ENCODE results near the gene SMAGP.

SMAGP gene

GRCh38 chr12:51217133-51217967, 52.9 kb downstream of the SMAGP start:
- Histone ChIP-seq H3K4me3 (ENCODE audit: low read length in 2 of 2) (peak overlapping the region; percentile 57 to 83), H2BK12ac (ENCODE audit: low read length) (no peak overlapping the region), H3K4ac (ENCODE audit: low read length) (no peak overlapping the region), H3K14ac (ENCODE audit: low read length) (no peak overlapping the region), H2BK120ac (ENCODE audit: low read depth, low read length) (no peak overlapping the region), H3K27ac (replicated peaks; ENCODE audit: low read length) (no peak overlapping the region), H3K79me1 (ENCODE audit: low read depth, low read length) (no peaks in the 10 kb centered on the region), H4K91ac (ENCODE audit: low read depth, low read length, poor library complexity) (no peak overlapping the region), H2AK5ac (ENCODE audit: low read depth, low read length) (no peak overlapping the region), H3K9ac (ENCODE audit: low read depth, low read length, poor library complexity) (no peak overlapping the region), H3K36me3 (replicated peaks in 1 of 2; ENCODE audit: control insufficient read depth in 2 of 2, insufficient read depth in 2 of 2, low read length in 2 of 2) (no peaks in the 10 kb centered on the region), H2BK5ac (ENCODE audit: low read length) (no peak overlapping the region), H2AFZ (ENCODE audit: low read length) (peak overlapping the region; percentile 96), H3K23ac (ENCODE audit: low read depth, low read length, poor library complexity) (peak overlapping the region; percentile 73), H3K4me1 (ENCODE audit: control insufficient read depth in 2 of 2, insufficient read depth in 1 of 2, low read depth in 1 of 2, low read length in 2 of 2) (peaks cover 8 to 9% of the 10 kb centered on the region in 2 donors), H3K27me3 (ENCODE audit: control insufficient read depth in 3 of 3, insufficient read depth in 3 of 3, low read depth in 1 of 3, low read length in 3 of 3) (peaks cover 0 to 7% (median 0%) of the 10 kb centered on the region in 3 experiments), H2BK15ac (ENCODE audit: low read length) (no peak overlapping the region), H3K9me3 (replicated peaks in 1 of 2; ENCODE audit: control insufficient read depth in 2 of 2, insufficient read depth in 1 of 2, low read depth in 1 of 2, low read length in 2 of 2) (no peaks in the 10 kb centered on the region), H3K18ac (ENCODE audit: low read length) (peak overlapping the region; percentile 90), H3K4me2 (ENCODE audit: insufficient read depth, low read length, poor library complexity, severe bottlenecking) (peak overlapping the region; percentile 89), H4K8ac (ENCODE audit: low read depth, low read length) (no peak overlapping the region)
- DNase-seq (ENCODE audit: low spot score), result peak; percentile 31
- WGBS, 2 donors (ENCODE audit: extremely low coverage in 2 of 2, insufficient read length in 2 of 2, insufficient replicate concordance in 1 of 2), result no CpG with 5 or more reads among the region's 81 CpGs

GRCh38 chr12:51216642-51217041, 53.6 kb downstream of the SMAGP start:
- Histone ChIP-seq H2BK15ac (ENCODE audit: low read length) (no peak overlapping the region), H3K27me3 (ENCODE audit: control insufficient read depth in 3 of 3, insufficient read depth in 3 of 3, low read depth in 1 of 3, low read length in 3 of 3) (peaks cover 0 to 7% (median 0%) of the 10 kb centered on the region in 3 experiments), H4K91ac (ENCODE audit: low read depth, low read length, poor library complexity) (no peak overlapping the region), H3K4me2 (ENCODE audit: insufficient read depth, low read length, poor library complexity, severe bottlenecking) (no peak overlapping the region), H3K4me1 (ENCODE audit: control insufficient read depth in 2 of 2, insufficient read depth in 1 of 2, low read depth in 1 of 2, low read length in 2 of 2) (peaks cover 8 to 9% of the 10 kb centered on the region in 2 donors), H2BK120ac (ENCODE audit: low read depth, low read length) (no peak overlapping the region), H3K9me3 (replicated peaks in 1 of 2; ENCODE audit: control insufficient read depth in 2 of 2, insufficient read depth in 1 of 2, low read depth in 1 of 2, low read length in 2 of 2) (no peaks in the 10 kb centered on the region), H3K9ac (ENCODE audit: low read depth, low read length, poor library complexity) (no peak overlapping the region), H2AFZ (ENCODE audit: low read length) (peak overlapping the region; percentile 96), H2BK5ac (ENCODE audit: low read length) (no peak overlapping the region), H2AK5ac (ENCODE audit: low read depth, low read length) (no peak overlapping the region), H3K79me1 (ENCODE audit: low read depth, low read length) (no peaks in the 10 kb centered on the region), H3K14ac (ENCODE audit: low read length) (no peak overlapping the region), H3K4ac (ENCODE audit: low read length) (no peak overlapping the region), H3K23ac (ENCODE audit: low read depth, low read length, poor library complexity) (no peak overlapping the region), H3K36me3 (replicated peaks in 1 of 2; ENCODE audit: control insufficient read depth in 2 of 2, insufficient read depth in 2 of 2, low read length in 2 of 2) (no peaks in the 10 kb centered on the region), H2BK12ac (ENCODE audit: low read length) (no peak overlapping the region), H3K27ac (replicated peaks; ENCODE audit: low read length) (no peak overlapping the region), H4K8ac (ENCODE audit: low read depth, low read length) (no peak overlapping the region), H3K4me3 (ENCODE audit: low read length in 2 of 2) (peak overlapping the region in 1 of 2 donors; percentile 57), H3K18ac (ENCODE audit: low read length) (no peak overlapping the region)
- no CpG with 5 or more reads among the region's 7 CpGs for WGBS, 2 donors (ENCODE audit: extremely low coverage in 2 of 2, insufficient read length in 2 of 2, insufficient replicate concordance in 1 of 2)
- DNase-seq (ENCODE audit: low spot score), result no peak

GRCh38 chr12:51214895-51215294, 55.3 kb downstream of the SMAGP start:
- Histone ChIP-seq H3K14ac (ENCODE audit: low read length) (no peak overlapping the region), H2BK12ac (ENCODE audit: low read length) (no peak overlapping the region), H4K8ac (ENCODE audit: low read depth, low read length) (no peak overlapping the region), H3K23ac (ENCODE audit: low read depth, low read length, poor library complexity) (no peak overlapping the region), H2AK5ac (ENCODE audit: low read depth, low read length) (no peak overlapping the region), H2AFZ (ENCODE audit: low read length) (no peak overlapping the region), H3K79me1 (ENCODE audit: low read depth, low read length) (no peaks in the 10 kb centered on the region), H3K4me2 (ENCODE audit: insufficient read depth, low read length, poor library complexity, severe bottlenecking) (no peak overlapping the region), H3K9ac (ENCODE audit: low read depth, low read length, poor library complexity) (no peak overlapping the region), H2BK15ac (ENCODE audit: low read length) (no peak overlapping the region), H2BK5ac (ENCODE audit: low read length) (no peak overlapping the region), H4K91ac (ENCODE audit: low read depth, low read length, poor library complexity) (no peak overlapping the region), H2BK120ac (ENCODE audit: low read depth, low read length) (no peak overlapping the region), H3K4ac (ENCODE audit: low read length) (no peak overlapping the region), H3K27ac (replicated peaks; ENCODE audit: low read length) (no peak overlapping the region), H3K4me3 (ENCODE audit: low read length in 2 of 2) (no peak overlapping the region), H3K27me3 (ENCODE audit: control insufficient read depth in 3 of 3, insufficient read depth in 3 of 3, low read depth in 1 of 3, low read length in 3 of 3) (peaks cover 0 to 7% (median 0%) of the 10 kb centered on the region in 3 experiments), H3K36me3 (replicated peaks in 1 of 2; ENCODE audit: control insufficient read depth in 2 of 2, insufficient read depth in 2 of 2, low read length in 2 of 2) (no peaks in the 10 kb centered on the region), H3K9me3 (replicated peaks in 1 of 2; ENCODE audit: control insufficient read depth in 2 of 2, insufficient read depth in 1 of 2, low read depth in 1 of 2, low read length in 2 of 2) (no peaks in the 10 kb centered on the region), H3K18ac (ENCODE audit: low read length) (no peak overlapping the region), H3K4me1 (ENCODE audit: control insufficient read depth in 2 of 2, insufficient read depth in 1 of 2, low read depth in 1 of 2, low read length in 2 of 2) (peaks cover 8 to 9% of the 10 kb centered on the region in 2 donors)
- no peak for DNase-seq (ENCODE audit: low spot score)
- WGBS, 2 donors (ENCODE audit: extremely low coverage in 2 of 2, insufficient read length in 2 of 2, insufficient replicate concordance in 1 of 2), result no CpG with 5 or more reads among the region's 5 CpGs

- Histone ChIP-seq H2AFZ (ENCODE audit: low read length) (no peak overlapping the region), H3K4me3 (ENCODE audit: low read length in 2 of 2) (no peak overlapping the region), H3K79me1 (ENCODE audit: low read depth, low read length) (no peaks in the 10 kb centered on the region), H3K27me3 (ENCODE audit: control insufficient read depth in 3 of 3, insufficient read depth in 3 of 3, low read depth in 1 of 3, low read length in 3 of 3) (no peaks in the 10 kb centered on the region), H4K8ac (ENCODE audit: low read depth, low read length) (no peak overlapping the region), H3K4me2 (ENCODE audit: insufficient read depth, low read length, poor library complexity, severe bottlenecking) (no peak overlapping the region), H2BK5ac (ENCODE audit: low read length) (no peak overlapping the region), H4K91ac (ENCODE audit: low read depth, low read length, poor library complexity) (no peak overlapping the region), H3K4ac (ENCODE audit: low read length) (no peak overlapping the region), H2BK12ac (ENCODE audit: low read length) (no peak overlapping the region), H3K4me1 (ENCODE audit: control insufficient read depth in 2 of 2, insufficient read depth in 1 of 2, low read depth in 1 of 2, low read length in 2 of 2) (no peaks in the 10 kb centered on the region), H3K9ac (ENCODE audit: low read depth, low read length, poor library complexity) (no peak overlapping the region), H2BK120ac (ENCODE audit: low read depth, low read length) (no peak overlapping the region), H3K9me3 (replicated peaks in 1 of 2; ENCODE audit: control insufficient read depth in 2 of 2, insufficient read depth in 1 of 2, low read depth in 1 of 2, low read length in 2 of 2) (no peaks in the 10 kb centered on the region), H2AK5ac (ENCODE audit: low read depth, low read length) (no peak overlapping the region), H3K14ac (ENCODE audit: low read length) (peak overlapping the region; percentile 63), H2BK15ac (ENCODE audit: low read length) (no peak overlapping the region), H3K27ac (replicated peaks; ENCODE audit: low read length) (no peak overlapping the region), H3K36me3 (replicated peaks in 1 of 2; ENCODE audit: control insufficient read depth in 2 of 2, insufficient read depth in 2 of 2, low read length in 2 of 2) (no peaks in the 10 kb centered on the region), H3K23ac (ENCODE audit: low read depth, low read length, poor library complexity) (no peak overlapping the region), H3K18ac (ENCODE audit: low read length) (no peak overlapping the region)
- no peak for DNase-seq (ENCODE audit: low spot score)
- no CpG with 5 or more reads among the region's 2 CpGs for WGBS, 2 donors (ENCODE audit: extremely low coverage in 2 of 2, insufficient read length in 2 of 2, insufficient replicate concordance in 1 of 2)
Observed at GRCh38 chr12:51210690-51211395, 59.4 kb downstream of the SMAGP start.

All from neuronal stem cell (in vitro differentiated cells).